ENCODE results near the gene GMPPA.

Gene GMPPA

GRCh38 chr2:219498280-219499057, at the start of gene GMPPA:
GMPPA (plus strand) TSS chr2:219498891; CDS start chr2:219499976, 1,085 bp downstream.
- DNase-seq = peak; percentile 52 to 95 (median 87)

DNA sequence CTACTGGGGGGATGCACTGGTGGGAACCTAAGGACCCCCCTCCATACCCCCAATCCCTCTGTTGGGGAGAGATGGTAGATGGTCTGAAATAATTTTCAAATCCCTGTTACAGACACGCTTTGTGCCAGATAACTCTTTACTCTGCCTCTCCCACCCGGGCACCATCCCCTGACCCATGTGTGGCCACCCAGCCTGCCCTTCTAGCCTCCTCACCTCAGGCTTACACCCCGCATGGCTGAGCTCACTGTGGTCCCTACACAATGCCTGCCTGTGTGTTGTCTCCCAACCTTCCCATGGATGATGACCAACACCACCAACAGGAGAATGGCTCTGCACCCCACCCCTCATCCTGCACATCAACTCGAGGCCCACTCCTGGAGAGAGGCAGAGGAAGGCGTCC, 49.1 kb upstream of the GMPPA start:
- no peak for DNase-seq

DNA sequence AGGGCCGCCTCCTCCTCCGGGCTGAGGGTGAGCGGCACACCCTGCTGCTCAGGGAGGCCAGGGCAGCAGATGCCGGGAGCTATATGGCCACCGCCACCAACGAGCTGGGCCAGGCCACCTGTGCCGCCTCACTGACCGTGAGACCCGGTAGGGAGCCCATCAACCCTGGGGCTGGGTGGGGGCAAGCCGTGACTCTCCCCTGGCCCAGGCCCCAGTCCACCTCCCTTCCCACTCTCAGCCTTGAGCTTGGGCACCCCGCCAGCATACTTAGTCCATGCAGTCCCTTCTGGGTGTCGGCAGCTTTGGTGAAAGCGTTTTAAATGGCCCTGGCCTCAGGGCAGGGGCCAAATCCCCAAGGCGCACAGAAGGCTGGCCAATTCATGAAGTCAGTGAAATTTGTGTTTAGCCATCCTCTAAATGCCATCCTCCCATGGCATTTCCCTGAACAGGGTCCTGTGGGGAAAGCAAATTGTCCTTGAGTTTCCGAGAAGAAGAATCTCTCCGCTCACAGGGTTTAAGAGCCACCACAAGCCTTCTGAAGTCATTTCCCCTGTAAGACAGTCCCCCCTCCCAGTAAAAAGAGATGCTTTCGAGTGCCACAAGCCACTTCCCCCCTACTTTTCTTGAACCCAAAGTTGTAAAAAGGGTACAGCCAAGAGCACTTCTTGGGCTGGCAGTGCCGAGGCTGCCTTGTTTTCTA, 46.9 kb upstream of the GMPPA start:
- DNase-seq = peak in 19 of 51 donors; percentile 5 to 50 (median 23)

GRCh38 chr2:219452361-219453317, 46.1 kb upstream of the GMPPA start:
- peak in 30 of 51 donors; percentile 4 to 83 (median 38) for DNase-seq

DNA sequence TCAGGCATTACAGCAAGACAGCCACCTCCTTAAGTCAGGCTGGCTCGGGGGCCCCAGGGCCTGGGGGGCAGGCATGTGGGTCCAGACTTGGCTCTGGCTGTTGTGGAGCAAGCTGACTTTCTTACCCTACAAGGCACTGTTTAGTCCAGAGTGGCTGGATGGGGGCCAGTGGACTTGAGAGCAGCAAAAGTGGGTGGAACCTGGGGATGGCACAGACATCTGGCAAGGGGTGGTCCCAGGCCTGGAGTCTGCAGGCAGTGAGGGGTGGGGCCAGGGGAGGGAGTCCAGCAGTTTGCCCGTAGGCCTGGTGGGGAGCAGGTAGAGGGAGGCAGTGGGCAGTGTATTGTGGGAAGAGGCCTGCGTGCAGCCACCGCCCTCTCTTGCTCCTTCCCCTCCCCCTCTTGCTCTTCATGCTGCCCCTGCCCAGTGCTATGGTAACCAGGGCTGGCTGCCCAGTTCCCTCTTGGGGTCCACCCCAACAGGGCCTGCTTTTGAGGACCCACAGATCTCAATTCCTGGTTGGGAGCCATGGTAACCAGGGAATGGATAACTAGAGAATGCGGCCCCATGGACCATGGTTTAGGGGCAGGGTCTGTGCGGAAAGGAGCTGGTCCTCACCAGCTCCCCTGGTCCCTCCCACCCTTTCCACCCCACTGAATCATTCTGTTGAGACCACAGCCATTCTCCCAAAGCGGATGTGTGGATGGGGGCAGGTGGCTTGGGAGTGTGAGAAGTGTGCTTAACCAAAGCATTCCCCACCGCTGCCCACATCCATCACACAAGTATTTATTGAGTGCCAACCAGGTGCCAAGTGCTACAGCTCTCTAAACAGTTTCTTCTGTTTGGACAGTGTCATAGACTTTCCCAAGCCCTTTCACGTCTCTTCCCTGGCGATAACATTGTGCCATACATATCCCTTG, 44.8 kb upstream of the GMPPA start:
- DNase-seq = peak in 19 of 51 donors; percentile 3 to 56 (median 21)

DNA sequence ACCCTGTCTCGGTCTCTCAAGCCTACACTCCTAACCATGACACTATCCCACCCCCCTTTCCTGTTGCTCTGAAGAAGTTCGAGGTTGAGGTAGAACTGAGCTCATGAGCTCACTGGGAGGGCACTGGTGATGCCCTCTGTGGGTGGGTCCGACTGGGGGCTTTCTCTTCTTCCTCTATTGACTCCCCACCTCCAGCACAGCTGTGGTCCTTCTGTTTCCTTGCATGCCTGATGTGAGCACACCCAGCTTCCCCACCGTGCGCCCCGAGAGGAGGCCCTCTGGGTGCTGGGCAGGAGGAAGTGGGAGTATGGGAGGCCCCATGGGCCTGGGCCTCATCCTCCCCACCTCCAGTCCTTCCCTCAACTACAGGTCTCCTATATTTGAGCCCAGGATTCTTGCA, 43.1 kb upstream of the GMPPA start:
- no peak for DNase-seq

DNA sequence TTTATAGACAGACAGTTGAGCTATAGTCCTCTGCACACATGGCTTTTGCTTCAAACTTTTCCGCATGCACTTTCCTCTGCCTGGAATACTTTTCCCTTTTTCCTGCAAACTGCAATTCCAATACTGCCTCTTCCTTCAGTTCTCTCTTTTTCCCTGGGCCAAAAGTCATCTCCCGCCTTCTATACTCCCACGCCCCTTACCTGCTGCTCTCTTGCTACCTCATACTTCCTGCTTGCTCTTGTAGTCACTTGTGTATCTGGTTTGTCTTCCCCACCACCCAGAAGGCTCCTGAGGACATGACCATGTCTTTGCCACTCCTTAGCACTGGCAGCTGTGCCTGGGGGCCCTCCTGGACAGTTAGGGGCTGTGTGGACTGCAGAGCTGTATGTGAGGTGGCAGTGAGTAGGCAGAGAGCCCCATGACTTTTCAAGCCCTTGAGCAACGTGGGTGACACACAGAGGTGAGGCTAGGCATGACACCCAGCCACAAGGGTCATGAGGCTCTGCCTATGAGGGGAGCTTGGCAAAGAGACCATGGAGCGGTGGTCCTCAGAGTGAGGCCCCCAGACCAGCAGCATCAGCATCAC, 40.8 kb upstream of the GMPPA start:
- no peak for DNase-seq

DNA sequence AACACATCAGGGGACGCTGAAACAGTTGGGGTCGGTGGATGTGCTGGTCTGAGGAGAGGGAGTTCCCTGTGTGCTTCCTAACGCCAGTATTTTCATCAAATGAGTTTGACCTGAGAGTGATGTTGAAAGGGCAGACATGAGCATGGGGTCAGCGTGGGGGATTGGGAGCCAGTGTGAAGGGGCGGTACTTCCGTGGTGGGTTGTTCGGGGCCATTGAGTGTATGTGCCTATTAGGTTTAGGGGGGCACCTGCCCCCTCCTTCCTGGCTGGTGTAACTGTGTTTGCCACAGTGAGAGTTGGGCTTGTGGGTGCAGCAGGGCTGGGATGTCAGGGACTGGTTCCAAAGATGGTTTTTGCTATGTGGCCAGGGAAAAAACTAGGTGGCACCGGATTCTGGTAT, 39.7 kb upstream of the GMPPA start:
- DNase-seq = no peak

GRCh38 chr2:219459460-219460311, 39.0 kb upstream of the GMPPA start:
- peak in 23 of 51 donors; percentile 3 to 52 (median 26) for DNase-seq

- DNase-seq = peak in 31 of 51 donors; percentile 5 to 69 (median 31)
These were observed 38.2 kb upstream of the GMPPA start for GRCh38 chr2:219460424-219460926.

GRCh38 chr2:219461047-219461514, 37.6 kb upstream of the GMPPA start:
- peak in 9 of 51 donors; percentile 12 to 69 (median 29) for DNase-seq

GRCh38 chr2:219461669-219462068, 37.0 kb upstream of the GMPPA start:
- no peak for DNase-seq

DNA sequence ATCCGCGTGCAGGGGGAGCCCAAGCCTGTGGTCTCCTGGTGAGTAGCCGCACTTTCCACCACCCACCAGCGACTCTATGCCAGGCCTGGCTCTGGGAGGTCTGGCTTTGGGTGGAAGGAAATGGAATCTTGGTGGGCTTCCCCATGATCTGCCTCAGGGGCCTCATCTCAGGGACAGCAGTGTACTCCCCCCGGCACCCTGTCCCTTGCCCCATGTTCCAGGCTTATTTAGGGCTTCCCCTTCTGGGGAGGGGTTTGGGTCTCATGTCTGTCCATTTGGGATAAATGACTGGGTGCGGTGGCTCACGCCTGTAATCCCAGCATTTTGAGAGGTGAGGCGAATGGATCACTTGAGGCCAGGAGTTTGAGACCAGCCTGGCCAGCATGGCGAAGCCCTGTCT, 36.3 kb upstream of the GMPPA start:
- DNase-seq = no peak

DNA sequence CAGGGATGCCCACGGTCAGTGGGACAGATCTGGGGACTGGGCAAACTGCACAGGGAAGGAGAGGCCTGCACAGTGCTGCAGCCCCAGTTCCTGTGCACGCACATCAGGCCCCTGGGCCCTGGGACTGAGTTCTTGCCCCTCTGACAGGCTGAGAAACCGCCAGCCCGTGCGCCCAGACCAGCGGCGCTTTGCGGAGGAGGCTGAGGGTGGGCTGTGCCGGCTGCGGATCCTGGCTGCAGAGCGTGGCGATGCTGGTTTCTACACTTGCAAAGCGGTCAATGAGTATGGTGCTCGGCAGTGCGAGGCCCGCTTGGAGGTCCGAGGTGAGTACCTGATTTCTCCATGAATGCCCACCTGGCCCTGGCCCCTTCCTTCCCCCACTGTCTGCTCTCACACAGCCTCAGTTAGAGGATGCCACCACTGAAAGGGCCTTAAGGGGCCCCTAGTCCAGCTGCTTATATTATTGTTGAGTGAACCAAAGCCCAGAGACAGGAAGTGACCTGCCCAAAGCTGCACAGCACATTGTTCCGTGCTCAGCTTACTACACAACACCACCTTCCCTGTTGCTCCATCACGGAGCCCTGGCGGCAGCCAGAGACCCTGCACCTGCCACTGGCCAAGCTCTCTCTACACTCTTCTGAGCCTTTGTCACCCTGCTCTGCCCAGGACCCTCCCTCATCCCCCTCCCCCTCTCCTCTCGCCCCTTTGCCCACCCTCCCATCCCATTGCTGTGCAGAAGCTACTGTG, 34.2 kb upstream of the GMPPA start:
- DNase-seq = no peak

- DNase-seq = no peak
These were observed 32.8 kb upstream of the GMPPA start for GRCh38 chr2:219465659-219466561.

DNA sequence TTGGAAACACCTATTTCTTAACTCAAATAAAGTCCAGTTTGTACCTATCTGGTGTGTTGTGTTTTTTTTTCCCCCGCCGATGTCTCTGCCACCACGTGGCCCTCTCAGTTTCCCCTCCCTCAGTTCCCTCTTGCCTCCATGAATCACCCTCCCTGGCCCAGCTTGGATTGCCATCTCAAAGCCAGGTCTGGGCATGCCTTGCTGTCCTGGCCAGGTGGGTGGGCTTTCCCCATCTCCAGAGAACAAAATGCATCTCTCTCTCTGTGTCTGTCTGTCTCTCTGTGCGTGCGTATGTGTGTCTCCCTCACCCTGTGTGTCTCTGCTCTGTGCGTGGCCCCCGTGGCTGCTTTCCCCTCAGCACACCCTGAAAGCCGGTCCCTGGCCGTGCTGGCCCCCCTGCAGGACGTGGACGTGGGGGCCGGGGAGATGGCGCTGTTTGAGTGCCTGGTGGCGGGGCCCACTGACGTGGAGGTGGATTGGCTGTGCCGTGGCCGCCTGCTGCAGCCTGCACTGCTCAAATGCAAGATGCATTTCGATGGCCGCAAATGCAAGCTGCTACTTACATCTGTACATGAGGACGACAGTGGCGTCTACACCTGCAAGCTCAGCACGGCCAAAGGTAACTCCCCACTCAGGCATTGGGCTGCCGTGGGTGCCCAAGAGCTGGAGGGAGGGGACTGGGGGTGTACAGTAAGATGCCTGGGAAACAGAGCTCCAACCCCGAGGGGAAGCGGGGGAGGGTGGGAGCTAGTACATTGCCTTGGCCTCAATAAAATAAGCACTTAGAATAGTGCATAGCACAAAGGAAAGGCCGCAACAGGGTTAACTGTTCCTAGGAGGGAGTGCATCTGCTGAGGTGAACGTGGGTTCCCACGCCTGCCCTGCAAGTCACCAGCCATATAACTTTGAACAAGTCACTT, 31.6 kb upstream of the GMPPA start:
- no peak for DNase-seq

Data from hypothalamus (tissue), 51 donors.